ENCODE data around the gene ARHGAP44. TPM values are rescaled to one million over a fixed set of nuclear protein-coding genes. Genes with fewer than 3 reads are reported as not detected.

Gene ARHGAP44
- total RNA-seq (2014; rRNA removed; shearing (Covaris generic)) (10.1 and 16.4 TPM in 2 replicates), polyA plus RNA-seq (2016; fragmentation: Nextera tagmentation; extraction: Ambion mirVana) (5.8 and 7.8 TPM in 2 replicates)
- long read RNA-seq, full-length matches to known transcripts = 2 of 2 reads
- long read RNA-seq, partial matches to known transcripts = 0 of 2 reads
- long read RNA-seq, other reads (novel, unspliced or antisense) = 0 of 2 reads

GRCh38 chr17:12789481-12790248 lies at the start of gene ARHGAP44:
Gene ARHGAP44 (plus strand): TSS chr17:12789498. CDS start chr17:12789839, 341 bp downstream.
- H3K4me2 ChIP-seq = peak within 1 kb of the TSS; percentile 85
- H3K4me1 ChIP-seq (ENCODE audit: insufficient read depth) = peaks cover 21% of the 10 kb centered on the region
- peaks cover 14% of the 10 kb centered on the region for H3K27me3 Mint-ChIP-seq (ENCODE audit: insufficient read depth, low read depth, poor library complexity)
- H3K4me3 Mint-ChIP-seq = peak within 1 kb of the TSS; percentile 95
- H3K79me2 ChIP-seq (replicated peaks; ENCODE audit: insufficient read depth) = peaks cover 42% of the 10 kb centered on the region
- peak within 1 kb of the TSS; percentile 78 for H3K27ac ChIP-seq (ENCODE audit: low read depth)
- H3K27me3 ChIP-seq (ENCODE audit: insufficient read depth) = peaks cover 4% of the 10 kb centered on the region; the same call in 1 of the 2 replicates
- H4K20me1 ChIP-seq (replicated peaks; ENCODE audit: insufficient read depth) = peaks cover 8% of the 10 kb centered on the region; the same call in 1 of the 2 replicates
- H2AFZ ChIP-seq = peak within 1 kb of the TSS; percentile 98
- peaks cover 17% of the 10 kb centered on the region for H3K4me1 Mint-ChIP-seq
- H3K27ac Mint-ChIP-seq = peak within 1 kb of the TSS; percentile 96
- H3F3A ChIP-seq (replicated peaks; ENCODE audit: low read depth) = 0 out of 2 replicates have a peak, but pooled peaks cover 7% of the 10 kb centered on the region
- H3K36me3 Mint-ChIP-seq (ENCODE audit: low read depth) = no peaks in the 10 kb centered on the region
- H3K36me3 ChIP-seq (ENCODE audit: insufficient read depth) = no peaks in the 10 kb centered on the region
- peaks cover 3% of the 10 kb centered on the region; the same call in 2 of the 3 replicates for H3K9me3 Mint-ChIP-seq
- TF ChIP-seq STAT1 (IDR thresholded peaks at IDR 0.05; ENCODE audit: unreplicated experiment) = no peak
- TF ChIP-seq POLR2AphosphoS5 (IDR thresholded peaks at IDR 0.05; ENCODE audit: low read depth) = peak; percentile 73
- TF ChIP-seq EZH2 (IDR thresholded peaks at IDR 0.05; ENCODE audit: low read depth, unreplicated experiment) = no peak
- TF ChIP-seq ETS1 (IDR thresholded peaks at IDR 0.05) = 0 out of 2 replicates have a peak, but pooled peaks have one; percentile 46
- peak within 1 kb of the TSS; percentile 95 for H3K4me3 ChIP-seq
- ATAC-seq (peak; percentile 88), DNase-seq (ENCODE audit: low spot score) (peak; percentile 71)
- no peaks in the 10 kb centered on the region for H3K9me2 ChIP-seq (ENCODE audit: insufficient read depth)

GRCh38 chr17:12739500-12739899 lies 49.8 kb upstream of the ARHGAP44 start:
- Histone ChIP-seq H3K79me2 (replicated peaks; ENCODE audit: insufficient read depth) (no peaks in the 10 kb centered on the region), H3K4me3 (no peak overlapping the region), H3K4me2 (no peak overlapping the region), H3K9me2 (ENCODE audit: insufficient read depth) (no peaks in the 10 kb centered on the region), H4K20me1 (replicated peaks; ENCODE audit: insufficient read depth) (no peaks in the 10 kb centered on the region), H2AFZ (no peak overlapping the region), H3K36me3 (ENCODE audit: insufficient read depth) (no peaks in the 10 kb centered on the region), H3F3A (replicated peaks; ENCODE audit: low read depth) (no peaks in the 10 kb centered on the region), H3K27ac (ENCODE audit: low read depth) (no peak overlapping the region), H3K4me1 (ENCODE audit: insufficient read depth) (no peaks in the 10 kb centered on the region), H3K27me3 (ENCODE audit: insufficient read depth) (no peaks in the 10 kb centered on the region)
- H3K27me3 Mint-ChIP-seq (ENCODE audit: insufficient read depth, low read depth, poor library complexity) = peaks cover 2% of the 10 kb centered on the region
- H3K36me3 Mint-ChIP-seq (ENCODE audit: low read depth) = no peaks in the 10 kb centered on the region
- no peaks in the 10 kb centered on the region for H3K9me3 Mint-ChIP-seq
- H3K27ac Mint-ChIP-seq = no peak overlapping the region
- DNase-seq (ENCODE audit: low spot score) (no peak), ATAC-seq (no peak)
- no peak overlapping the region for H3K4me3 Mint-ChIP-seq
- H3K4me1 Mint-ChIP-seq = peaks cover 14% of the 10 kb centered on the region
- TF ChIP-seq POLR2AphosphoS5 (IDR thresholded peaks at IDR 0.05; ENCODE audit: low read depth) = no peak
- TF ChIP-seq CREB1 (CRISPR knock-in tag; IDR thresholded peaks at IDR 0.05; ENCODE audit: low read depth) = no peak
- no peak for TF ChIP-seq ZNF114 (CRISPR knock-in tag; IDR thresholded peaks at IDR 0.05)
- no peak for TF ChIP-seq NANOG (IDR thresholded peaks at IDR 0.05; ENCODE audit: borderline replicate concordance)
- TF ChIP-seq ETS1 (IDR thresholded peaks at IDR 0.05) = no peak
- TF ChIP-seq ZNF462 (CRISPR knock-in tag; IDR thresholded peaks at IDR 0.05) = no peak
- no peak for TF ChIP-seq ZNF331 (CRISPR knock-in tag; IDR thresholded peaks at IDR 0.05; ENCODE audit: low read depth)

Measured in GM23338 (cell line).